GM18498 (cell line): Measurements from ENCODE around the gene TMOD2.

ENCODE experiments used
- ATAC-seq: cut with Tn5 transposase; IDR thresholded peaks from one replicate; pipeline ENCODE4 v1.9.1; 2021; ENCODE audit warnings: mild to moderate bottlenecking, moderate library complexity; ENCODE audit not compliant: unreplicated experiment

The TMOD2 gene

GRCh38 chr15:51812598-51812997 lies 61.2 kb downstream of the TMOD2 start:
- ATAC-seq, result no peak

DNA sequence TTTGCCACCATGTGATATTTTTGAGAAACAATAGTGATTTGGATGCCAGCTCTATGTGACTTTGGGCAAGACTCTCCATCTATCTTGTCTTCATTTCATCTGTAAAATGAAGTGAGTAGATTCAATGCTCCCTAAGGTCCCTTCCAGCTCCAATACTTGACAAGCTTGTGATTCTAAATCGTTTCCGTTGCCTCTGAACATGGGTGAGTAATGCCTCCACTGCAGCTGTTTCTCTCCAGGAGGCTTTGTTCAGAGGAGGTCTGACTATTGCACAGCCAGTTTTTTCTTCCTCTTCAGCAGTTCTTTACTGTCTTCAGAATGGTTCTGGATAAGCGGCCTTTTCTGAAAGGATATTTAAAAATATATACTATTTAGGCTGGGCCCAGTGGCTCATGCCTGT lies 63.2 kb downstream of the TMOD2 start:
- ATAC-seq, result no peak

DNA sequence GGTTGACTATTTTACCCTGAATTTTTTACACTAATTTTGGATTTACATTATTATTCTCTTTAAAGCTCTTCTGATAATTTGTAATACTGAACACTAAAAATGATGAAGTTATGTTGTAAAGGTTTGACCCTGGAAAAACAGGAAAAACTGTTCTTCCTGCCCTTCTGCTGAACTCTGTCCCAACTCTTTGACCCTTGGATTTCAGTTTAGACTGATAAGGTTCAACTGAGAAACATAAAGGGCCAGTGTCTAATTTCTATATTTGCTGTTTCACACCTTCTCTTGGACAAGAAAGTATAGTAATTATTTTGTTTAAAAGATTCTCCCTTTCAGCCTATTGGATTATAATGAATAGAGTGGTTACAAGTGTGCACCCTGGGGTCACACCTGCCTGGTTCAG lies 65.2 kb downstream of the TMOD2 start:
- no peak for ATAC-seq

- ATAC-seq, result no peak
Observed at GRCh38 chr15:51818150-51818549, 66.8 kb downstream of the TMOD2 start.

DNA sequence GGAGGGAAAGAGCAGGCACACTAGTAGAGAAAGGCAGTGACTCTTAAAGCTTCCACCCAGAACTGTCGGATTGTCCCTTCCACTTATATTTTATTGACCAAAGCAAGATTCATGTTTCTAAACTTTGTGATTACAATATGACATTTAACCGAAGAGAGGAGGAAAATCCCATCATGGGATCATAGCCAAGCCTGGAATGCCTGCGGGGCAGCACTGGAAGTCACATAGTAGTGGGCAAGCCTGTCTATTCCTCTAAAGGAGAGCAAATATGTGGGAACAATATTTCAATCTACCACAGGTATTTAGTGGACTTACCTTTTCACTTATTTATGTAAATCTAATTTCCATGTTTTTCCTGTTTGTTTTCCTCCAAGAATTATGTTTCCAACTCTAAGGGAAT lies 74.3 kb downstream of the TMOD2 start:
- ATAC-seq, result no peak

DNA sequence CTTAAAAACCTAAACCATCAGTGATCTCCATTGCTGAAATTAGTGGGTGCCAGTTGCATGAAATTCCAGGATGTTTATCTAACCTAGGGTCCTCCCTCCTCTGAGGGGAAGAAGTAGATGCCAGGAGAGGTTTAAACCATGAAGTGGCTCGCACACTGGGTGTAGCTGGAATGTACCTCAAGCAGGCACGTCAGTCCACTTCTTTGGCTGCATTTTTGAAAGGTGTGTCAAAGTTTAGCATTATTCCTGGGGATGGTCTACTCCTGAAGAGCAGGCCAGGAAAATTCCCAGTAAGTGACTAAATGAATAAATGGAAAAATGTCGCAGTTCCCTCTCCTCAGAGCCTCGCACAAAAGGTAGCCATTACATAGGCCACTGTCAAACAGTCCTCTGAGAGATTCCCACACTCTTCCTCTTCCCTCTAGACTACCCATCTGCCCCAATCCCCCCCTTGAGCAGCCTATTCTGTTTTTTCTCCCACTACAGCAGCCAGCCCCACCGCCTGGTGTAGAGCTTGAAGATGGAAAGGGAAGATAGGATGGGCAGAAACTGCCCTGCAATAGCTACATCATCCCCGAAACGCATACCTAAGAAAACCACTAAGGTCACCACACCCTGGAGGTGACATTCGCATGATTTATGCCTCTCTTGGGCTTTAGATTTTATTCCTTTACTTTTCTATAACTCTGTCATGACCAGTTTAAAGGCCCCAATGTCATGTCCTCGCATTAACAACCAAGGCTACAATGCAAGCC lies 77.4 kb downstream of the TMOD2 start:
- ATAC-seq, result no peak

DNA sequence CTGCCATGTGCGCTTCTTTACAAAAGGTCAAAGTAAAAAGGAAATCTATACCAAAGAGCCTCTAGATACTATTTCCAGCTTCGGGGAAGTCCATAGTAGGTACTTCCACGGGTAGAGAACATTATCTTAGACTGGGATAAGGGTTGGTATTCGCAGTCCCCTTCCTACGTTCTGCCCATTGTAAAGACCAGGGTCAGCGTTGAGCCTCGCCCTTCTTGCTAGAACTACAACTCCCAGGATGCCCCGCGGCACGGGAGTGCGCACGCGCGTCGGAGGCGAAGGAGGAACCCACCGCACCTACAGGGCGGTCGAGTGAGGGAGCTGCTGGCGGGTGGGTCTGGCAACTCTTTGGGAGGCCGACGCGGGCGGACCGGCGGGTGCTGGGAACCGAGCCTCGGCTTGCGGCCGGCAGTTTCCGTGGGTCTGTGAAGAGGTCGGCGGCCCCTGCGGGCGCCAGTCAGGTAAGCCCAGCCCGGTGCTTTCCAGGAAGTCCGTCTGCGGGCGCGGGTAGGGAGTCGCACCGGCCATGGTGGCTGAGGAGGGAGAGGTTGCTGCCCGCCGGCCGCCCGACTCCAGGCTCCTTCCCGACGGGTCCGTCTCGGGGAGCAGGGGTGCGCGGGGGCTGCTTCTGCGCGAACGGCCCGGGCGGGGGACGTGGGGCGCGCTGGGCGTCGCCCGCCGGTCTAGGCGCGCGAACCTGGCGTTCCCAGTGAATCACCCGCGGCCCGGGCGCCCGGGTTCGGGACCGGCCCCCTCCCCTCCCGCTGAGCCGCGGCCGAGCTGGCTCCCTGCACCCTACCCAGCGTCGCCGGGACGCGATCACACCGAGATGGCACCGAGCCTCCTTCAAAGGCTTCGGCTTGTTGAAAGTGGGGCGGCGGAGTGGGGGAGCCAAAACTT lies 78.2 kb downstream of the TMOD2 start, which contains the start of gene TMOD3:
TMOD3 (plus strand) TSS at position 278 of the 900 bp plus-strand sequence. CDS start 33,232 bp downstream, outside the sequence.
- peak; percentile 85 for ATAC-seq

DNA sequence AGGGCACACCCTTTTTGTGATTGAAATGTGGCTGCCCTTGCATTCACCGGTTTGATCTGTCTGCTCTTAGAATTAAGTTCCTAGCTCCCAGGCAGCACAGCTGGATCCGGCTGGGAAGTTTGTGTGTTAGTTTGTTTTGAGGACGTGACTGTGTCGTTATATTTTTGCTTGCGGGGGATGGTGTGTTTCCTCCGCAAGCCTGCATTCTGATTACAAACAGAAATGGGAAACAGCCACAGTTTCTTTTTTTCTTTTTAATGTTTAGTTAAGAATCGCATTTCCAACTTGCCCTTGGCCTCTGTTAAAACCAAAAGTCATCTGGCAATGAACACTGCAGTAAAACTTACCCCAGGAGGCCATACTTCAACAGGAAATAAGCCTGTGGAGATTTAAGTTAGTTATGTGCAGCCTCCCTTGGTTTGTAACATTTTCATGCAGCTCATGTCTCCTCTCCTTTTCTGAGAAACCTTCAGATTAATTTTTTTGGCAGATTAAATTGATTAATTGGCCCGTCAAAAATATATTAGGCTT lies 78.9 kb downstream of the TMOD2 start:
- ATAC-seq, result no peak

DNA sequence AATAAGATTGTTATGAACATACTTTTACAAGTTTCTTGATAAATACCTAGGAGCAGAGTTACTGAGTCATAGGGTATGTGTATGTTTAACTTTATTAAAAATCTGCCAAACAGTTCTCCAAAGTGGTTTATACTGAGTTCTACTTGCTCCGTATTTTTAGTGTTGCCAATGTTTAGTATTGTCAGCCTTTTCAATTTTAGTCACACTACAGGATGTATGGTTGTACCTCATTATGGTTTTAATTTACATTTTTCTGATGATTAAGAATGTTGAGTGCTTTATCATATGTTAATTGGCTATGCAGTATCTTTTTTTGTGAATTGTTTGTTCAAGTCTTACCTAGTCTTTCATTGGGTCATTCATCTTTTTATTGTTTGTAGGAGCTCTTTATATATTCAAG lies 82.4 kb downstream of the TMOD2 start:
- ATAC-seq, result no peak

DNA sequence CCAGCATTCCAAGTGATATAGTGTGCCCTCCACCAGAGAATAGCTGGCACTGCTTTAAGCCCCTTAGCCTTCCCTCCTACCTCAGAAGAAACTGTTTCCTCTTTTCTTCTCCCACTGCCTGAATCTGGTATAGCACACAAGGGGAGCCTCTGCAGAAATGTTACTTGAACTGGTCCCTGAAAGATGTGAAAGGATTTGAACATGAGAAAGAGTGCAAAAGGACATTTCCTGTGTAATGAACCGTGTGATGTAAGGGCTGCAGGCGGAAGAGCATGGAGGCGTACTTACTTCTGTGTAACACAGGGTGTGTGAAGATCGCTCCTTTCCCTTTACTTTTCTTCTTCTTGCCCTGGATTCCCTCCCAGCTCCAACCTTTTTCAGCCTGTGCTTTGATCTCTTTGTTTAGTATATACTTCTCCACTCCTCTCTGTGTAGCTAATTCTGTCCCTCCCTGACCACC lies 86.4 kb downstream of the TMOD2 start:
- peak; percentile 67 for ATAC-seq

- no peak for ATAC-seq
Observed at GRCh38 chr15:51838270-51838669, 86.9 kb downstream of the TMOD2 start.

- no peak for ATAC-seq
Observed at GRCh38 chr15:51840692-51841091, 89.3 kb downstream of the TMOD2 start.

DNA sequence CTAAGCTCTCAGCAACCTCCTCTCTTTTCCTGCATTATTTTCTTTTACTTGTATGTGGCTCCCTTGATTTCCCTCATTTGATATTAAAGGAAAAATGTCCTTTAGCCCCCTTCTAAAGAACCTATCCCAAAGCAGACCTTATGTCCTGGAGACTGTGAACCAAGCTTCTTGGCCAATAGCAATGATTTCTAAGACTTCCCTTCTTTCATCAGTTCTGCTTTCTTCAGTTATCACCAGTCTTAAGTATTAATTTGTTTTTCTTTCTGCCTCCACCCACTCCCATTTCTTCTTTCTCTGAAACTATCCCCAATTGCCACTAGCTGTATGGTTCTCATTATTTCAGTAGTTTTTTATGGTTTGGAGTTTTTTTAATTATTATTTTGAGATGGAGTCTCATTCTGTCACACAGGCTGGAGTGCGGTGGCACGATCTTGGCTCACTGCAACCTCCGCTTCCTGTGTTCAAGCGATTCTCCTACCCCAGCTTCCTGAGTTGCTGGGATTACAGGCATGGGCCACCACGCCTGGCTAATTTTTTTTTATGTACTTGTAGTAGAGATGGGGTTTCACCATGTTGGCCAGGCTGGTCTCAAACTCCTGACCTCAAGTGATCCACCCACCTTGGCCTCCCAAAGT lies 90.1 kb downstream of the TMOD2 start:
- no peak for ATAC-seq

DNA sequence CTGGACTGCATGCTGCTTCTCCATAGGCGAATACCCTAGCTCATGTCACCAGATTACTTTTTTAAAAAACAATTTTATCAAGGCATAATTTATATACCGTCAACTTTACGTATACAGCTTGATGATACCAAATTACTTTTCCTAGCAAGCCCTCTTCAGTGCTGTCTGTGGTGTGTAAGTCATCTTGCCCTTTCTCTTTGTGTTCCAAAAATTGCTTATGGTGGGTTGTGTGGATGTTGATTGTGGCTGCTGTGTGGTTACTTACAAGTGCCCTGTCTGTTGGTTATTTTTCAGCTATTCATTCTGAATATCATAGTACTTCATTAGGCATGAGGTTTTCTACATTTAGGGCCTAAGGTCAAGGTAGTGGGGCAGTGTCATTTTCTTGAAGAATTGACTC lies 90.9 kb downstream of the TMOD2 start:
- no peak for ATAC-seq

DNA sequence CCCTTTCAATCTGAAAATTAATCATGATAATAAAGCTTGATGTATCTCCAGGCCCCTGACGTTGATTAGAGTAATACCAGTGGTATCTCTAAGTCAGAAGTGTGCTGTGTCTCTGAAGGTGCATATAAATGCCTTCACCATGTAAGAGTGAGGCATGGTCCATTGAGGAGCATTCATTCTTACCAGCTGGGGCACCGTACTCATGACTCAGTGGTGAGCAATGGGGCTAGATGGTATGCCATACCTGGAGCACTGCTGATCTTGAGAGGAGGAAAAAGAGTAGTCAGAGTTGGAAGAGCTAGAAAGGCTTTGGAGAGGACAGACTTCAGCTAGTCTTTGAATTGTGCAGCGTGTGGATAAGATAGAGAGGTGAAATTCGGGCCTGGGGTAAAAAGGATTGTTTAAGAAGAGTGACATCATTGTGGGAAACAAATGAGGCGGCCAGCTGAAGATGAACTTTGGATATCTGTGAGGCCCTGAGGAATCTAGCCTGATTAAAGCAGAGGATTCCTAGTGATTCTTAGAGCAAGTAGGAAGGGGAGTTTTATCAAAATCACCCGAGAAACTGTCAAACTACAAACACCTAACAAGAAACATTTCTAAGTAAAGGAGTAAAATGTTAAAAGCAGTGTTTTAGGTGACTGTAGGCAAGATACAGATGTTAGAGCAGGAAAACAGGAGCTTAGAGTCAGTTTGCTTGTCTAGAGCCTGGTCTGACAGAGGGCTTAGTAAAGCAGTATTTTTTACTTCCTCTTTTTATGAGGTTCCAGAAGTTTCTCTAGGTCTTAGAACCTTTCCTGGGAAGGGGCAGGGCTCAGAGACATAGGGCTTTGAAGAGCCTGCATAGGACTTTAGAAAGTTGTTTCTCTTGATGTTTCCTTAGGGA lies 91.7 kb downstream of the TMOD2 start:
- no peak for ATAC-seq

GRCh38 chr15:51844747-51845426 lies 93.5 kb downstream of the TMOD2 start:
- ATAC-seq, result no peak

- no peak for ATAC-seq
Observed at GRCh38 chr15:51846066-51846462, 94.7 kb downstream of the TMOD2 start.

GRCh38 chr15:51846463-51847230 lies 95.2 kb downstream of the TMOD2 start:
- ATAC-seq, result no peak

GRCh38 chr15:51848811-51849210 lies 97.4 kb downstream of the TMOD2 start:
- ATAC-seq, result no peak
